HL-60/S4 (cell line): ENCODE data around the gene SDK1.

Source experiments
- in situ Hi-C: fragments of 300-500 bp; cut with MboI; formaldehyde crosslinking; loops from 2 replicates; pipeline ENCODE4 v1.14.3; 2022; ENCODE audit warnings: low sequenced_read_pairs

The SDK1 gene

DNA sequence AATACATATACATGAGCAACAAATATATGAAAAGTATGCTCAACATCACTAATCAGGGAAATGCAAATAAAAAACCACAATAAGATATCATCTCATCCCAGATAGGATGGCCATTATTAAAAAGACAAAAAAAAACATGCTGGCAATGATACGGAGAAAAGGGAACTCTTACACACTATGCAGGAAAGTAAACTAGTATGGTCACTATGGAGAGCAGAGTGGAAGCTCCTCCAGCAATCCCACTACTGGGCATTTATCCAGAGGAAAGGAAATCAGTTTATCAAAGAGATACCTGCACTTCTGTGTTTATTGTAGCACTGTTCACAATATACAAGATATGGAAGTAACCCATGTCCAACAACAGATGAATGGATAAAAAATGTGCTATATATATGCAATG, 217.5 kb downstream of the SDK1 start:
- in situ Hi-C loops: no loop called here

DNA sequence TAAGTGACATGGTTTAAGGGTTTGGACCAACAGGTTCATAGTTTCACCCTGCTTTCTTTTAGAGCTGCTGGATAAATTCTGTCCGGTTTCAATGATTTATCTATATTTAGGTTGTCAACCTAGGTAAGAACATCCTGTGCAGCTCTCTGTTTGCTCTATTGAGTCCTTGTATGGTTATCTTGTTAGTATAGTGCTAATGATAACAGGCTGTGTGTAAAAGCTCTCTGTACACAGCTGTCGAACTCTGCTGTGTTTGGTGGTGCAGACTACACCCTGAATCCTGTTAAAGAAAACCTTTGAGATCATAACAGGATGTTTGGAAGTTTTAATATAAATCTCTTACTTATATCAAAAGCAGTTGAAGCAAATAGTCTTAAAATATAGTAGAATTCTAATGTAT, 219.2 kb downstream of the SDK1 start:
- in situ Hi-C loops: no loop called here

DNA sequence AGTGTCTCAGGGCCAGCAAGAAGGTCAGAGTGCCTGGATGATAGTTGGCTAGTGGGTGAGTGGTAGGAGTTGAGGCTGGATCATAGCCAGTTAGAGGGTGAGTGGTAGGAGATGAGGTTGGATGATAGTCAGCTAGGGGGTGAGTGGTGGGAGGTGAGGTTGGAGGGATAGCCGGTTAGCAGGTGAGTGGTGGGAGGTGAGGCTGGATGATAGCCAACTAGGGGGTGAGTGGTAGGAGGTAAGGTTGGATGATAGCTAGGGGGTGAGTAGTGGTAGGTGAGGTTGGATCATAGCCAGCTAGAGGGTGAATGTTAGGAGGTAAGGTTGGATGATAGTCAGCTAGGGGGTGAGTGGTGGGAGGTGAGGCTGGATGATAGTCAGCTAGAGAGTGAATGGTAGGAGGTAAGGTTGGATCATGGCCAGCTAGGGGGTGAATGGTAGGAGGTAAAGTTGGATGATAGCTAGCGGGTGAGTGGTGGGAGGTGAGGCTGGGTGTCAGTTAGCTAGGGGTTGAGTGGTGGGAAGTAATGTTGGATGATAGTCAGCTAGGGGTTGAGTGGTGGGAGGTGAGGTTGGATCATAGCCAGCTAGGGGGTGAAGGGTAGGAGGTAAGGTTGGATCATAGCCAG, 226.6 kb downstream of the SDK1 start:
- in situ Hi-C loops: no loop called here

DNA sequence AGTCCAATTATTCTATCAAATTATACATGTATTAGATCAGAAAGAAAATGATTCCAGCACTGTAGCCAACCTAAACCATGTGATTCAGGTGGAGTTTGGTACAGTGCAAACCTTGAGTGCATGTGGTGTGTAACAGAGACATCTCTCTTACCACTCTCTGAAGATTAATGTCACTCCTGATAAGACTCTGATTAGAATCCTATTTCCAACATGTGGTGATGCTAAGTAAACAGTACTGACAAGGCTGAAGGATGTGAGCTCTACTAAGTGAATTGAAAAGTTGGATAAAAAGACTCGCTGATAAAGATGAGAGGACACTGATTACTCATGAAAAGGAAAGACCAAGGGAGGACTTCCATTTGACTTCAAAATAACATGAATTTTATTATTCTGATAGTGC, 232.0 kb downstream of the SDK1 start:
- in situ Hi-C loops: no loop called here

GRCh38 chr7:3537210-3537875, 236.3 kb downstream of the SDK1 start:
- in situ Hi-C loops: no loop called here

DNA sequence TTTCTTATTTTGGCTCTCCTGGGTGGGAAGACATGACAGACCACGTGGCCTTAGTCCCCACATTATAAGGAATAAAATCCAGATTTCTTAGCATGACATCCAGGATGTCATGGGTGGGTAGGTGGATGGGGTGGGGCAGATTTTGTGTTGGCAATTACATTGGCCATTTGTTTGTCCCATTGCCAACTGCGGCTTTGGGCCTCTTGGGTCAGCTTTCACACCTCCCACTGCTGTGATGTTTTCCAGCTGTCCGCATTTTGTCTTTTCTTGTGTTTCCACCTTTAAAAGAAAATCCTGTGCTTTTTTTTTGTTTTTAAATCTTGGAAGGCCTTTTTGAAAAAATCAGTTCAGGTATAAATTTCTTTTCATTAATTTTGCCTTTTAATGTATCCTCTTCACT, 237.0 kb downstream of the SDK1 start:
- in situ Hi-C loops: no loop called here

DNA sequence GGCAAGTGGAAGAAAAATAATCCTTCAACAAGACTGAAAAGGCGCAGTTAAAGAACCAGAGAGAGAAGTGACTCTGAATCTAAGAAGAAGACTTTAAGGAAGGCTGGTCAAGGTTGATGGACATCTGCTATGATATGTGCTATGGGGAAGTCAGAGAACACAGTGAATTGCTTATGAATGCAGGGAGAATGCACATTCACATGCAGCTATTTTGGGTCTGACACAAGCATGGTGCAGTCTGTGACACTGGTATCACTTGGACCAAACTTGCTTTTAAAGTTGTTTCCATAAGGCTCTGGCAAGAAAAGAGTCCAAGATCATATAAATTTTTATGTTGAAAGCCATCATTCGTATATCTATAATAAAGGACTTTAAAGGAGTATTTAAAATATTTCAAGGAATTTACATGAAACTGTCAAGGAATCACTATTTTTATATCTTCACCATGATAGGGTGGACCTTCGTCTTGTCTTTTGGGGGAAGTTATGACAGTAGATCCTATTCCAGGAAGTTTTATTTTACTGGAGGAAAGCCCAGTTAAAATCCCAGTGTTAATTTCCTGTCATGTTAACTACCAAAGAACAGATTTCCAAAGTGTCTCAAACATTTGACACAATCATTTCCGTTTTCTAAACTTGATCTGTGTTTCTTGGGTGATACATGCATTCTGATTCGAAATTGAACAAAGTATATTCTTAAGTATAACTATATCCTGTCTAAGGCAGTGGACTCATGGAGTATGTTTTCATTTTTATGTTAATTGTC, 239.6 kb downstream of the SDK1 start:
- in situ Hi-C loops: no loop called here

GRCh38 chr7:3544202-3544601, 243.2 kb downstream of the SDK1 start:
- in situ Hi-C loops: no loop called here

GRCh38 chr7:3548815-3549214, 247.8 kb downstream of the SDK1 start:
- in situ Hi-C loops: no loop called here

GRCh38 chr7:3549601-3550000, 248.5 kb downstream of the SDK1 start:
- in situ Hi-C loops: no loop called here

DNA sequence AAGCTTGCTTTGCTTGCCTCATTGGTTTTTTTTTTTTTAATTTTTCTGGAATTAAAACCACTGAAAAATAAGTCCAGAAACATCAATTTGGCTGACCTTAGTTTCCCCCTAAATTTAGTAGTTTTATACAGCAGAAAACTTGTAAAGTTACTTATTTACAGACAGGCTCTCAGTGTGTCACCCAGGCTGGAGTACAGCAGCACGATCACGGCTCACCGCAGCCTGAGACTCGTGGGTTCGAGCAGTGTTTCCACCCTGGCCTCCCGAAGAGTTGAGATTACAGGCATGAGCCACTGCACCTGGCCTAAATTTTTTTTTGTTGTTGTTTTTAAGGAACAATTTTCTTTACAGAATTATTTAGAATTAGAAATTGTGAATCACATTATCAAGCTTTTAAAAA, 250.5 kb downstream of the SDK1 start:
- in situ Hi-C loops: no loop called here

DNA sequence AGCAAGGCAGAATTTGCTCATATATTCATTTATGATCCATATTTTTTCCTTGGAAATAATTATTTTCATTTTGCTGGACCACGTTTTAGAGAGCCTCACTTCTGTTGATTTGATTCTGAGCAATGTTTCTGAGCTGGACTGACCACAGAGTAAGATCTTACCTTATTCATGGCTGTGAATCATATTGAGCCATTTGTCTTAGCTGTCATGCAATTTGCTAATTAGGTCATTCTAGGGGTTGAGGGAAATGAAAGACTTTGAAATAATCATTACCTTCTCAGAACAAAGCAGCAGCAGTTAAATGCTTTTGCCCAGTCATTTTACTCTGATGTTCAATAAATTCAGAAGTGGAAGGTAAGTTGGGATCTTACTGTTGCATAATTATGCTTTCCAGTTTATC, 251.4 kb downstream of the SDK1 start:
- in situ Hi-C loops: no loop called here

DNA sequence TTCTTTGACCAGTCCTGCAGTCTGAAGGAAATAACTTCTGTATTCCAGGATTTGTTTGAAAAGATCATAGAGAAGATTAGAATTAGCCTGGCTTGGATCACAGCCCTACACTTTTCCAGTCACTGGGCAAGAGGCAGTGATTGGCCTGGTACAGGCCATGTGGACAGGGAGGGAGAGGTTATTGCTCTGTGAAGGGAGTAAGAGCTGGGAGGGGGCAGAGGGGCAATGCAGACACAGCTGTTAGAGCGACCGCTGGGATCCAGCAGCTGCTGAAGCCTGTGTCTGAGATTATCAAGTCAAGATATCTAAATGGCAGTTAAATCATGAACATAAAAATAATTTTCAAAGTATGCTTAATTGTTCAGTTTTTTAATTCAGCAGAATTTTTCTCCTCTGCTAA, 257.3 kb downstream of the SDK1 start:
- in situ Hi-C loops: no loop called here

- in situ Hi-C loops: no loop called here
These were observed 258.2 kb downstream of the SDK1 start for GRCh38 chr7:3559278-3559677.

- in situ Hi-C loops: no loop called here
These were observed 259.4 kb downstream of the SDK1 start for GRCh38 chr7:3560495-3560894.

DNA sequence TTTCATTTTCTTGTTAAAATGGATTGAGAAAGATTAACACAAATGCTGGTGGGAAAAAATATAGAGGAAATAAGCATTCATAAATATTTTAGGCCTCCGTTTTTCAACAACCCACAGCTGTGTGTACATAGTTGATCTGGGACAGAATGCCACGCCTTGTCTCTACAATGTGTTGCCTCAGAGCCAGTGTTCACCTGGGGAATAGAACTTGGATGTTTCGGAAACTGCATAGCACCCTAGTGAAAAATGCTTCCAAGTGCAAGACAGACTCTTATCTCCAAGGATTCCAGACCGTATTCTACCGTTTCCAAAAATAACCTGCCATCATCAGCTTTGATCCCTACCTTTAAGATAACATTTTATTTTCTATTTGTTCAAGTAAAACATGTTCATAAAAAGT, 260.9 kb downstream of the SDK1 start:
- in situ Hi-C loops: no loop called here

DNA sequence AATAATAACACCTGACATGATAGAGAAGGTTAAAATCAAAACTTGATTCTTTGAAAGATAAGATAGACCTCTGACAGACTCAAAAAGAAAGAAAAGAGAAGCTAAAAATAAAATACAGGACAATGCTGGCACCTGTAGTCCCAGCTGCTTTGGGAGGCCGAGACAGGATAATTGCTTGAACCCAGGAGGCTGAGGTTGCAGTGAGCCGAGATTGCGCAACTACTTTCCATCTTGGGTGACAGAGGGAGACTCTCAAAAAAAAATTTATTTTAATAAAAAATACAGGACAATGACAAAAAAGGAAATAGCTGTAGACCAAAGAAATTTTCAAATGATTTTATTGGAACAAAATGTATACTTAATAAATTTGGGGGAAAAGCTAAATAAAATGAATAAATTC, 263.2 kb downstream of the SDK1 start:
- in situ Hi-C loops: no loop called here

GRCh38 chr7:3568516-3568915, 267.5 kb downstream of the SDK1 start:
- in situ Hi-C loops: no loop called here

GRCh38 chr7:3569643-3570042, 268.6 kb downstream of the SDK1 start:
- in situ Hi-C loops: no loop called here

- in situ Hi-C loops: no loop called here
These were observed 272.1 kb downstream of the SDK1 start for GRCh38 chr7:3573151-3573550.

- in situ Hi-C loops: no loop called here
These were observed 273.3 kb downstream of the SDK1 start for GRCh38 chr7:3574386-3574785.
